Middle frontal gyrus (tissue), 1 donor: ENCODE measurements around the gene NEMP2.

Experiments used
- DNase-seq: peaks from one replicate; pipeline ENCODE4 v3.0.0-alpha.2; 2015; ENCODE audit warnings: low spot score; ENCODE audit errors: extremely low spot score

The NEMP2 gene, protein sequence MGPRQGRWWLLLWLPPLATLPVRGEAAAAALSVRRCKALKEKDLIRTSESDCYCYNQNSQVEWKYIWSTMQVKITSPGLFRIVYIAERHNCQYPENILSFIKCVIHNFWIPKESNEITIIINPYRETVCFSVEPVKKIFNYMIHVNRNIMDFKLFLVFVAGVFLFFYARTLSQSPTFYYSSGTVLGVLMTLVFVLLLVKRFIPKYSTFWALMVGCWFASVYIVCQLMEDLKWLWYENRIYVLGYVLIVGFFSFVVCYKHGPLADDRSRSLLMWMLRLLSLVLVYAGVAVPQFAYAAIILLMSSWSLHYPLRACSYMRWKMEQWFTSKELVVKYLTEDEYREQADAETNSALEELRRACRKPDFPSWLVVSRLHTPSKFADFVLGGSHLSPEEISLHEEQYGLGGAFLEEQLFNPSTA

DNA sequence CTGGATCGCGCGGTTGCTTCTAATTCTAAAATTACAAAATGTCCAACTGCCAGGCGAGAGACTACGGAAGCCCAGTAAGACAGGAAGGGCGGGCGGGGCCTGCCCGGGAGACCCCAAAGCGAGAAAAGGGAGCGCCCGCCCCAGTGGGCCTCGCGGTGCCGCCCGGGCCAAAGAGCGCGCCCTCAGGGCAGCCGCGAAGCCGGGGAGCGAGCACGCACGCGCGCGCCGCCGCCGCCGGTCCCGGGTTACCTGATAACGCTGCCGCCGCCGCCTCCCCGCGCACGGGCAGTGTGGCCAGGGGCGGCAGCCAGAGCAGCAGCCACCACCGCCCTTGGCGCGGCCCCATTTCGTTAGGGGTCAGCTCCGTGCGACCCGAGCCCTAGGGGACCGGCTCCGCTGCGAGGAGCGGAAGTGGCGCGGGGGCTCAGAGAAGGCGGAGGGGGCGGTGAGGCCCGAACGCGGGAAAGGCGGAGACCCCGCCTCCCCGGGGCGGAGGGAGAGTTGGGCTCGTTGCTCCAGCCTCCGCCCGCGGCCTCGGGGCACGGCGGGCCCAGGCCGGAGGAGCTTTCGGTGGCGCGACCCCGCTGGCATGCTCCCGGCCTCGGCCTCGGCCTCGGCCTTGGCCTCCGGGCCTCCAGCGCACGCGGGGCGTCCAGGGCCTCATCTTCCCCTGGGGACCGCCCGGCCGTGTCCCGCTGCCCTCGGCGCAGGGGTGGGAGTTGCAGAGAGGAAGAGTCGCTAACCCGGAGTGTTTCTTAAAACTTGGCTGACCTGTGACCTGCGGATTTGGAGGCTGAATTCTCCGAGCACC, at the start of gene NEMP2:
Gene NEMP2, minus strand, starts transcription at position 413 of the 811 bp plus-strand sequence. Its CDS starts 67 bp downstream, at position 346.
- peak; percentile 35 for DNase-seq

DNA sequence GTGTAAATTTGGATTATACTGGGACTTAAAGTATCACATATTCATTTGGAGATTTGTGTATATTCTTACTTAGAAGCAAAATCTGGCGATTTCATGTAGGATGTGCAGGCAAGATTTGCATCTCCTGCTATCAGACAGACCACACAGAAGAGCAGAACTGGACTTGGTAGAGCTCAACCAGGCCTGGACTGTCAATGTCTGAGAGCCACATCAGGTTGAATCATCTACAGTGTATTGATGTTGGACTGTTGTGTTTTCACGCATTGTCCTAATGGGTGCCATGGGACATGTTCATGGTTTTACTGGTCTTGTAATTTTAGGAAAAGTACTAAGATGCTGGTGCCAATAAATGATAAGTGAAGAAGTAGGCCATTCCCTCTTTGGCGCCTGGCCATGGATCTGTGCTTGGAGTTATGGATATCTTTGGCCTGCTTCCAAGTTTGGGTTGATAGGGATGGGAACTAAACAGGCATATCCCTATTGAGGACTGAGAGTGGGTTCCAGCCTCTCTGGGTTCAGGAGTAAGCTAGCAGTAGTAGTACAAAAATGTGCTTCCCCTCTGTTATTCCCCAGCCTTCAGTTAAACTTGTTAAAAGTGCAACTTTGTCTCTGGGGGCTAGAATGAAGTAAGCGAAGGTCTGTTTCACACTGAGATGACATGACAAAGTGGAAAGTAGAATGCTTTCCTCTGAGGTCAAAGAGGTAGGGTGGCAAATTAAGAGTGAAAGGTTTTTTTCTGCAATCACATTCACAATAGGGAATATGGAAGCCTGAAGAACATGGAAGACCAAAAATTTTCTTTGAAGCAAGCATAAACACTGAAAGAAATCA, 49.2 kb upstream of the NEMP2 start:
- no peak for DNase-seq

DNA sequence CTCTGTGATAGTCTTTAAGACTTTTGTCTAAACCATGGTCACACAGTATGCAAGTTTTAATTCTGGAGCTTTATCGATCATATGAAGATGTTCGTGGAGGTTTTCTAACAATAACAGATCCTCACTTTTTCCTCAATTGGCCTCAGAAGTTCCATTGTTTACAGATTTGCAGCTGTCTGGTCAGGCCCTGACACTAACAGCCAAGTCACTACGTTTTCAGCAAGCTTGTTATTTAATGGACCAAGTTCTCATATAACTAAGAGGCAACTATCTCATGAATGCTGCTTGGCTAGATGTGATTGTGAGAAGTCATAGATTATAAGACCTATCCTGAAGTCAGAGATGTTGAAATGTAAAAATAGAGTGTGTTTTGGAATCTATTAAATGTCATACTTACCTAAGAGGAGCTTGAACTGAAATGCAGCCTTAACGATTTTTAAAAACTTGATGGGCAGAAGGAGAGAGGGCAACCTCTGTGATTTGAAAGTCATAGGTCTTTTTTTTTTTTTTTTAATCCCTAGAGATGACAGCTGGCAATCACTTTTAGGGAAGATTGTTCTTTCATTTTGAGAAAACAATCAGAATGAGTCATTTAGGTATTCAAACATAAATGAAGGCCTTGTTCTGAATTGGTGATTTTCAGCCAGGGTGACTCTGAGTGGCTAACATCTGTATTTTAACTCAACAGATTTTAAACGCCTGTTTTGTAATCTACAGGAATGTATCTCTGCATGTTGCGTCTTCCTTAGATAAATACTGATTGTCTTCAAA, 48.4 kb upstream of the NEMP2 start:
- DNase-seq: no peak

DNA sequence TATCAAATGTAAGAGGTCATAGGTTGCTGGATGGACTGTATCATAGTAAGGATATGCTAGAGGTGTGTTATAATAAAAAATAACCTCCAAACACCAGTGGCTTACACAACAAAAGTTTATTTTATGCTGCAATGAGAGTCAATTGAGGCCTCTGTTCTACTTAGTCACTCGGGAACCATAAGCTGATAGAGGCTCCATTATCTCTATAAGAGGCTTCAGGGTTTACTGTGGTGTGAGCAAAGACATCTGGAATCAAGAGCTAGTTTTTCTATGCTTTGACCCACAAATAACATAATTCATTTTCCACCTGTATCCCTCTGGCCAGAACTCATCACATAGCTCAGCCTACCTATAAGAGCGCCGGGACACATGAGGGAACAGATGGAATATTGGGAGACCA, 47.5 kb upstream of the NEMP2 start:
- DNase-seq: no peak

DNA sequence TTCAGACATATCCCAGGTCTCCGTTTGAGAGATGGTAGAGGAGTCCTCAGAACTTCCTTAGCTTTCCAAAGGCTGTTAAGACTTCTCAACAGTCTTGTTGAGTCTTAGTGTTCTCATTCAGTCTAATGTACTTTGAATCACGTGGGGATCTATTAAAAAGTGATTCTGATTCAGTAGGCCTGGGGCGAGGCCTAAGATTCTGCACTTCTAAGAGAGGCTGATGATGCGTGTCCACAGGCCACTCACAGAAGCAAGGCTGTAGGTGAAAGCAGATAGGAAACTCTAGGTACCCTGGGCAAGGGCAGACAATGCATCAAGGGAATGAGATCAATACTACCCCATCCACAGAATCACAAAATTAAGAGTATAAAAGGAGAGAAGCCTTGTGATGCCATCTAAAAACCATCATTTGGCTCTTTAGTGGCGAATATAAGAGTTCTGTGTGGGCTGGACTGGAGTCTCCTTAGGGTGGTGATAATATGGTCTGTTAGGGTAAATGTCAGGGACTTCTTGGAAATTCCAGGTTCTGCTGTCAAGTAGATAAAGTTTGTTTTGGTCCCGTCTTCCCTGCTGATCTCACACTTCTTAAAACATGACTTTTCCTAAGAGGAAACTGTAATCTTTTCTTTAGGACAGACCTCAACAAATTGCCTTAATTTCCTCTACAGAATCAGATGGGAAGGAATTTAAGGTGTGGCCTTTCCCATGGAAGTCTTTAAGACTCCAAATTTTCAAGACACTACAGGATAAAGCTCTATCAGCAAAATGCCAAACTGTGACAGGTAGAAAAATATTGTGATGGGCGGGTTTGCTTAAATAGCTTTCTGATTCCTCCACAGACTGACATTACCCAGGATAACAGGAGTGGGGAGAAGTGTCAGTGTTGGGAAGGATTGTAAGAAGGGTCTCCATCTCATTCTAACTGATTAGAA, 45.7 kb upstream of the NEMP2 start:
- no peak for DNase-seq

DNA sequence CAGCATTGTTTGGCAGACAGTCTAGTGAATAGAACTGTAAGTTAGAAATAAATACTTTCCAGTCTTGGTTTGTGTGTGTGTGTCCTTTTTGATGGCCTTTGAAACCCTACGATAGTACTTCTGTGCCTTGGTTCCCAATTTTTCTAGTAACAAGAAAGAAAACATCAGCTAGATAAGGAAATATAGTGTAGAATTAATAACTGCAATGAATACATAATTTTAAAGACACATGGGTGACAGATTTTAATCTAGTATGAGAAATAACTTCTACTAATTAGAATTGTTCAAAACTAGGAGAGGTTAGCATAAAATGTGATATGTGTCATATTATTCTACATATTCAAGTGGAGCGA, 44.5 kb upstream of the NEMP2 start:
- no peak for DNase-seq

DNA sequence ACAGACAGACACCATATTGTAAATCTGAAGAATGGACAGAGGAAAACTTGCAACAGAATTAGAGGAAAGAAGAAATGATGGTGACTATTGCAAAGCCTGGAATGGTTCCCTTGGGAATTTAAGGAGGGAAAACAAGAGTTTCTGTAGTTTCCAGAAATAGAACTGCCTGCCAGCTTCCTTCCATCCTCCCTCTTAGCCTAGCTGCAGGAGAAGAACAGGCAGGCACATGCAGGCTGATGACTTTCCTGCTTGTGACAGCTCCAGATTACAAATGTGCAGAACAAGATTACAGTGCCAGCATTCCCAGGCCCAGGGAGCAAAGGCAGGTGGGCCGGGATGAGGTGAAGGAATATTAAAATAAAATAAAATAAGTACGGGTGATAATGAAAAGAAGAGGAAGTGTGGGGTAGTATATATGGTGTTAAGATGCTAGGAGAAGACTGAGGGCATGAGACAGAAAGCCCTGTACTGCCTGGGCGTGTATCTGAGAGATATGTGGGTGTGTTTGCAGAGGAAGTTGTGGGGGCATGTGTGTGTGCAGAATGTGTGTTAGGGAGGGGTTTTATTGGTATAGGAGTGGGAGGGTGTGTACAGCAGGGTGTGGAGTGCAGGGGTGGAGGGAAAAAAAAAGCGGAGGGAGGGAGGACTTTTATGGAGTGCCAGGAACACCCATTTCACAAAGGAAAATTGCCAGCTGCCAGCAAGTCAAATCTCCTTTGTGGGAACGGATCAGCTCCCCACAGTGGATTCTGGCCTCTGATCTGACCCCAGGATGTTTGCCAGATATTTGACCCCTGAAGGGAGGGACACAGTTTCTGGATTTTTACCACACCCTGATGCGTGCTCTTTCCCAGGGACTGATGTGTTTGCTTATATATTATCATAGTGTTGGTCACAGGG, 43.9 kb upstream of the NEMP2 start:
- no peak for DNase-seq

DNA sequence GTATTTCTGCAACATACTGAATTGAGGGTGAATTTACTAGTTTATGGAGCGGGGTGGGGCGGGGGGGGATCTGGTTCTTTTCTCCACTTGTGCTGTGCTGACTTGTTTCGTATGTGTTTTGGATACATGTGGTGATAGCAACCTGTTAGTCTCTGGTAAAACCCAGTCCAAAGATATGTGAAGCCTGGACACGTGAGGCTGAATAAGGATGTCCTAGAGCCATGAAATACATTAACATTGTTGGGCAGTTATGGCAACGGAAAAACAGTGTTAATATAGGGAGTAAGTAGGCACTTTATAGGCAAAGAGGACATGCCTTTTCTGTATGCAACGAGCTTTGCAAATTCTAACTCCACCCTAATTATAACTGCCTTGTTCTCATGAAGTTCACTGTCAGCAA, 42.1 kb upstream of the NEMP2 start:
- DNase-seq: no peak

DNA sequence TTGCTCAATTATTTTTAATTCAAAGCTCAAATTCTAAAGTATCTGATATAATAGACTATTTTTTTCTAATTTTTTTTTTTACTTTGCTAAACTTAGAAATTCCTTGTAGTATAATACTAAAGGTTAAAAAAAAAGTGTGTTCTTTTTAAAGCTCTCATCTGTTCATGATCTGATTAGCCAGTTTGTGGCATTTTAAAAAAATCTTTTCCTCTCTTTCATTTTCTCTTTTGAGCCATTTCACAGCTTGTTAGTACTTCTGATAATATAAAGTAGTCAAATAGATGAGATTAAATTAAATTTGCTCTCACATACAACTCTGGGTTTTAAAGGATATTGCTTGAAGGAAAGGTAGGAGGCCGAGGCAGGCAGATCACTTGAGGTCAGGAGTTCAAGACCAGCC, 40.7 kb upstream of the NEMP2 start:
- DNase-seq: no peak

DNA sequence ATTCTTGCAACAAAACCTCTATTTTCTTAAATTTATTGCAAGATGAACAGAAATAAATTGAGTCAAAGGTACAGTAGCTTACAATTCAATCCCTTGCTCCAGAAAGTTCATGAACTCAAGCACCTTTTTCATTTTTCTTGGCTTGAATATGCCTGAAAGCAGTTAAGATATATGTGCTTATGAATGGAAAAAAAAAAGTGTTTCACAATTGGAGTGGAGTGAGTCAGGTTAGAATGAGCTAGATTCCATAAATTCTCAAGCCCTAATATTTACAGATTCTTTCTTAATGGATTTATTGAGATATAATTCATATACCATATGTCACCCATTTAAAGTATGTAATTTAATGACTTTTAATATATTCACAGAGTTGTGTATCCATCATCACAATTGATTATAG, 39.6 kb upstream of the NEMP2 start:
- no peak for DNase-seq

DNA sequence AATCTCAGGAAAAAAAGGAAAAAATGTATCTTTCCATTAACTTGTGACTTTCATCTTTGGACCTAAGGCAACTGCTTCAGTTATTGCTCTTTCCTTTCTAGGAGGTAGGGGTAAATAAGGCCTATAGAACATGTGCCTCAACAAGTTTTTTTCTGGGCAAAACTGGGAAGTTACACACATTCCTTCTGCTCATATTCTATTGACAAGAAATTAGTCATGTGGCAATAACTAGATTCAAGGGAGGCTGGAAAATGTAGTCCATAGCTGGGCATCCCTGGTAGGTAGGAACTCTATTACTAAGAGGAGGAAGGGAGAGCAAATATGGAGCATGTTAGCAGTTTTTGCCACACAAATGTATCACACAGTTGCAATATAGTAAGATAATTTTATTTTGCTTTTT, 37.7 kb upstream of the NEMP2 start:
- DNase-seq: no peak

DNA sequence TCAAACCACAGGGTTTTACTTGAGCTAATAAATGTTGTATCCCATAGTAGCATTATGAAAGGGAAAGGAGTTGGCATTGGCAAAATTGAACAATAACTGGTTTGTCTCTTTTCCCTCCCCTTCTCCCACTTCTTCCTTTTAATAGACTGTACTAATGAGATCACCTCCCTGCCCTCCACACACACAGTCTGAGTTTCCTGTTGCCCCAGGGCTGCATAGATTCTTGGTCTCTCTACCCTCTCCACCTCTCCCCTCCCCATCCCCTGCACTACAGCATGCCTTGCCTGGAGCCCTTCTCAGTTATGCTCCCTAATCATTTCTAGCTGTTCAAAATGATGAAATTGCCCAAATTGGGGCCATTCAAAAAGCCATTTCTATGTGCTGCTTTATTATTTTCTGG, 37.2 kb upstream of the NEMP2 start:
- no peak for DNase-seq

DNA sequence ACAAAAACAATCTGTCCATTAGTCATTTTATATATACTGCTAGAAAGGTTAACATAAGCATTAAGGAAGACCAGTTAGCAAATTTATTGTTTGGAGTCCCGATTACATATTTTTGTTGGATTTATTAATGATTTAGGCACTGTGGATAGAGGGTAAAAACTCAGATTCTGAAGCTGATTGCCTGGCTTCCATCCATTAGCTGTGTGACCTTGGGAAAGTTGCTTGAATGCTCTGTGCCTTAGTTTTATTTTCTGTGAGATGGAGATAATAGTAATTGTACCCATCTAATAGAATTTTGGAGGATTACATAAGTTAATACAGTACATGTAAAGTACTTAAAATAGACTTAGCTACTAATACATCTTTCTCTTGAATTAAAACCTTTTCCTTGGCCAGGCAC, 36.3 kb upstream of the NEMP2 start:
- no peak for DNase-seq

DNA sequence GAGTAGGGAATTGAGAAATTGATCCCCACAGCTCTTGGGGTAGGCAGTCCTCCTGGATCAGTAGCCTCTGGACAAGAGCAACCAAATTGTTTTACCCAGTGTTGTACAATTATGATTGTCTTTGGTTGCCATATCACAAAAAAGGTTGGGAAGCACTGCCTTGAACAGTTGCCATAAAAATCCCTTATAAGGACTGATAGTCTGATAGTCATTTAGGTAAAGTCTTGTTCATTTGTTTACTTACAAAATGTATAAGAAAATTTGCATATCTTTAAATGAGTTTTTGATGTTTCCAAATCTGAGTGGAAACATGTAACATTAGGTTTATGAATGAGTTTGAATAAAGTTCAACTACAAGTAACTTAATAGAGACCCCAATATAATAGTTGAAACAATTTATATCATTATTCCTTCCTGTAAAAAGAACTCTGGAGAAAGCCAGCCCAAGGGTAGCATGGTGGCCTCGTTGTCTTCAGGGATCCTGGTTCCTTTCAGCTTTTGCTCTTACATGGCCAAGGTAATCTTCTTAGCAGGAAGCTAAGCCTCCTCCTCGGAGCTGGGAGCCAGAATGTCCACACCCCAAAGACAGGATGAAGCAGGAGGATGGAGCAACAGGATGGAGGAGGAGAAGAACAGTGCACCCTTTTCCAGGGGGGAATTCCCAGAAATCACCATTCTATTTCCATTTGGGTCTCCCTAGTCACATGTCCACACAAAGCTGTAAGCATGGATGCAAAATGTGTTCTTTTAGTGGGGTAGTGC, 35.7 kb upstream of the NEMP2 start:
- no peak for DNase-seq

DNA sequence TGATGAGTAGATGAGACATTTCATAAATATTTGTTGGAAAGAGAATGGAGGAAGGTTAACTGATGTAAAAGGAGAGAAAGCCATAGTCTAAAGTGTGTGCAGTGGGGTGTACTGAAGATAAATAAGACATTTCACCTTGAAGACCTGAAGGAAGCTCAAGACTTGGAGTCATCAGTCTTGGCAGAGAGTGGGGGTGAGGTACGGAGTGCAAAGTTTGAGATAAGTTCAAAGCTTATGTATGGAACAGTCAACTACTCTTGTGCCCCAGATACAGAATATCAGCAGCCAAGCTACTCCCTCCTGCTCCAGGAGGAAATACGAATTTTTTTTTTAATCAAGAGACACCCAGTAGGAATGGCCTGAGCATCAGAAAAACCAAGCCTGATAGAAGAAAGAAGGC, 30.3 kb upstream of the NEMP2 start:
- no peak for DNase-seq

DNA sequence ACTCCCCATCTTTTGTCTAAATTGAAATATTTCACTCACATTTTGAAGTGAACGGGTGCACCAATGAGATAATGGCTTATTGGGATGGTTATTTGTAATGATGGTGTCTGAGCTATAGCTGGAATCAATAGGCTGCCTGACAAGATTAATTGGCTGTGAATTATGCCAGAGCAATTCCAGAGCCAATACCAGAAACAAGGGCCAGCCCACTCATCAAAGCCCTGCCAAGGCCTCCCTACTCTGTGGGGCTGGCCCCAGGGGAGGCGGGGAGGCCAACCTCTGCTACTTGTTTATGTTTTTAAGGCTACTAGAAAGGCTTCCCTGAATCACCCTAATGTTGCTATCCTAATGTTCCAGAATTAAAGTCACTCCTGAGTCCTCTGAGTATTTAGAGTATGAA, 29.1 kb upstream of the NEMP2 start:
- DNase-seq: no peak

DNA sequence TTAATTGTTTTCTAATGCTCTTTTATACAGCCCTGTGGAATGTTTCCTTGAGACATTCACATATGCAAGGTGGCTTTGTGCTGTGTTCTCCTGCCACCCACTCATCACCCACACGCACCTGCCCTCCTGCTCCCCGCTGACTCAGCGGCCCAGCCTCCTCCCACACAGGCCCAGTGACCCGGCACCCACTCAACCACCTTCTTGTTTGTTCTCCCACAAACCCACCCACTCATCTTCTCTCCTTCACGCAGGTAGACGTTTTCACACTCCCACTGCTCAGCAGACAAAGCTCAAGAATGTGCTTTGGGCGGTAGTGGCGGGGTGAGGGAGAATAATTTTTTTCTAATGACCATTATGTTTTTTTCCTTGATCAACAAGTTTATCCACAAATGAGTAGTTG, 28.6 kb upstream of the NEMP2 start:
- no peak for DNase-seq

DNA sequence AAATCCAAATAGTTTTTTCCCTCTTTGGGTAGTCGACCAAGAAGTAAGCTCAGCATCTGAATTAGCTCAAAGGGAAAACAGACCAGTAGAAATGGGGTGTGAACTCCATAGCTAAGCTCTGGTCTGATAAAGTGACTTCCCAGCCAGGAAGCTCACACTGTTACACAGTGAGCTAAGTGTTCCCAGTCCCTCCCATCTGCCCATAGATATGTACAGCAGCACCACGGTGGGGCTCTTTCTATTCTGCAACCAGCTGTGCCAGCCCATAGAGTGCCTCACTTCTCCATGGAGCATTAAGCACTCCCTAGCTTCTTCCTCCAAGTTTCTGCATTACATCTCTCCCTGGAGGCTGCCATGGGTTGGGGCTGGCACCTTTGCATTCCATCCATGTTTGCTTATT, 27.6 kb upstream of the NEMP2 start:
- DNase-seq: no peak
